Measurements from ENCODE around the gene FGF18. TPM values are rescaled to one million over a fixed set of nuclear protein-coding genes. Genes with fewer than 3 reads are reported as not detected.

FGF18 gene
- total and polyA plus RNA-seq, 9 donors: 0.27 to 7.9 (median 0.53) TPM; not detected in 1

DNA sequence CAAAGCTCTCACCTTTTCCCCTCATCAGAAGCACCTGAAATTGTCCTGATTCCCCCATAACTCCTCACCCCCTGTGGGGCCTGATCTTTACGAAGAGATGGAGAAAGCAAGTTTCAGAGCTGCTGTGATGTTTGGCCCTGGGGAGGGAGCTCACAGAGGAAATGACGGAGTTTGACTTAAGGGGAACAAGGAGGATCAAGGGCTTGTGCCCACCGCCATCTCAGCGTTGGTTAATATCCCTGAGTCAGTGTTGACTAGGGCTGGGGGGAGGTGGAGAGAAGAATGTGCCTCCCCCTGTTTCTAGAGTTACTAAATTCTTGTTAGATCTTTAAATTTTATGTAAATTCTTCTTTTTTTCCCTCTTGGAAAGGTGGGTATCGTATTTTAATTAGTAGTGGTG is 27.8 kb downstream of the FGF18 start:
- 91 to 95% (median 95%) methylated on average over 5 of the region's 5 CpGs for WGBS, 3 donors
- no peak for DNase-seq
- no peaks in the 10 kb centered on the region for H3K27me3 ChIP-seq
- intact Hi-C loops (cut with DNase I): loop anchor here in 1 of 4 donors (10.0 kb wide), 1 partner anchor 138 kb away; no protein-coding TSS in a partner anchor
- no peak overlapping the region for H3K27ac ChIP-seq
- H3K36me3 ChIP-seq: no peaks in the 10 kb centered on the region
- H3K4me3 ChIP-seq: no peak overlapping the region
- H3K9me3 ChIP-seq: no peaks in the 10 kb centered on the region
- H3K4me1 ChIP-seq (ENCODE audit: insufficient read depth): peaks cover 4% of the 10 kb centered on the region
- no peak for TF ChIP-seq POLR2A (IDR thresholded peaks at IDR 0.05)
- no peak for TF ChIP-seq EP300 (IDR thresholded peaks at IDR 0.05)
- TF ChIP-seq, protein P1, sequence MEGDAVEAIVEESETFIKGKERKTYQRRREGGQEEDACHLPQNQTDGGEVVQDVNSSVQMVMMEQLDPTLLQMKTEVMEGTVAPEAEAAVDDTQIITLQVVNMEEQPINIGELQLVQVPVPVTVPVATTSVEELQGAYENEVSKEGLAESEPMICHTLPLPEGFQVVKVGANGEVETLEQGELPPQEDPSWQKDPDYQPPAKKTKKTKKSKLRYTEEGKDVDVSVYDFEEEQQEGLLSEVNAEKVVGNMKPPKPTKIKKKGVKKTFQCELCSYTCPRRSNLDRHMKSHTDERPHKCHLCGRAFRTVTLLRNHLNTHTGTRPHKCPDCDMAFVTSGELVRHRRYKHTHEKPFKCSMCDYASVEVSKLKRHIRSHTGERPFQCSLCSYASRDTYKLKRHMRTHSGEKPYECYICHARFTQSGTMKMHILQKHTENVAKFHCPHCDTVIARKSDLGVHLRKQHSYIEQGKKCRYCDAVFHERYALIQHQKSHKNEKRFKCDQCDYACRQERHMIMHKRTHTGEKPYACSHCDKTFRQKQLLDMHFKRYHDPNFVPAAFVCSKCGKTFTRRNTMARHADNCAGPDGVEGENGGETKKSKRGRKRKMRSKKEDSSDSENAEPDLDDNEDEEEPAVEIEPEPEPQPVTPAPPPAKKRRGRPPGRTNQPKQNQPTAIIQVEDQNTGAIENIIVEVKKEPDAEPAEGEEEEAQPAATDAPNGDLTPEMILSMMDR (IDR thresholded peaks at IDR 0.05): no peak

DNA sequence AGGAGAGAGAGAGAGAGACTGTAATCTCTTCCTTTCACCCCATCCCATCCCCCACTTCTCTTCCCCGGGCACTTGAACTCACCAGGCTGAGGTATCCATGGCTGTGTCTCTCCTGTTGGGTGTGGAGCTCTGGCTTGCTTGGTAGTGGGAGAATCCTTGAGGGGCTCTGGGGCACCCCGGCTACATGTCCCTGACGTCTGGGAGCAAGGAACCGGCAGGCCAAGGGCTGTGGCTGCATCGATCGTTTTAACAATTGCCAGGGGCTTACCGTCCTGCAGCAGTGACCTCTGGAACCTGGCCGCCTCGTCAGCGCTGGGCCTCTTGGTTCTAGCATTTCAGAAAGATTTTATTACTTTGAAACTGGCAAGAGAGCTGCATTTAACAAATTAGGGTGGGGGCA is 30.0 kb downstream of the FGF18 start:
- intact Hi-C loops (cut with DNase I): loop anchor here in 1 of 4 donors (10.0 kb wide), 1 partner anchor 135 kb away; no protein-coding TSS in a partner anchor
- Histone ChIP-seq H3K36me3 (no peaks in the 10 kb centered on the region), H3K27ac (no peak overlapping the region), H3K9me3 (no peaks in the 10 kb centered on the region), H3K4me3 (no peak overlapping the region), H3K4me1 (ENCODE audit: insufficient read depth) (peaks cover 4% of the 10 kb centered on the region), H3K27me3 (no peaks in the 10 kb centered on the region)
- TF ChIP-seq POLR2A (IDR thresholded peaks at IDR 0.05) (no peak), EP300 (IDR thresholded peaks at IDR 0.05) (no peak)
- TF ChIP-seq, protein P1 (IDR thresholded peaks at IDR 0.05): no peak
- WGBS, 3 donors: 88 to 91% (median 90%) methylated on average over 10 of the region's 10 CpGs
- no peak for DNase-seq

- H3K27me3 ChIP-seq: no peaks in the 10 kb centered on the region
- H3K36me3 ChIP-seq: no peaks in the 10 kb centered on the region
- intact Hi-C loops (cut with DNase I): no loop called here
- 6 to 15% (median 7%) methylated on average over 46 to 88 of the region's 88 CpGs for WGBS, 3 donors
- H3K4me1 ChIP-seq (ENCODE audit: insufficient read depth): peaks cover 4% of the 10 kb centered on the region
- H3K4me3 ChIP-seq: peak overlapping the region; percentile 42
- peak overlapping the region; percentile 26 to 65 for H3K27ac ChIP-seq
- TF ChIP-seq EP300 (IDR thresholded peaks at IDR 0.05) (no peak), POLR2A (IDR thresholded peaks at IDR 0.05) (no peak)
- TF ChIP-seq, protein P1 (IDR thresholded peaks at IDR 0.05): no peak
- DNase-seq: peak; percentile 75 to 83 (median 79)
- H3K9me3 ChIP-seq: no peaks in the 10 kb centered on the region
Observed at GRCh38 chr5:171450423-171451331, 31.2 kb downstream of the FGF18 start.

- peaks cover 4% of the 10 kb centered on the region for H3K4me1 ChIP-seq (ENCODE audit: insufficient read depth)
- intact Hi-C loops (cut with DNase I): no loop called here
- WGBS, 3 donors: 85 to 90% (median 89%) methylated on average over 17 of the region's 17 CpGs
- TF ChIP-seq, protein P1 (IDR thresholded peaks at IDR 0.05): no peak
- TF ChIP-seq EP300 (IDR thresholded peaks at IDR 0.05): no peak
- TF ChIP-seq POLR2A (IDR thresholded peaks at IDR 0.05): no peak
- peak overlapping the region in 1 of 2 donors; percentile 26 for H3K27ac ChIP-seq
- no peaks in the 10 kb centered on the region for H3K9me3 ChIP-seq
- H3K27me3 ChIP-seq: no peaks in the 10 kb centered on the region
- no peak overlapping the region for H3K4me3 ChIP-seq
- H3K36me3 ChIP-seq: no peaks in the 10 kb centered on the region
- DNase-seq: no peak
Observed at GRCh38 chr5:171451421-171451820, 32.0 kb downstream of the FGF18 start.
